Muscle layer of duodenum (tissue), 2 donors: ENCODE data around the gene DPF3.

Experiments used
- H3K27ac ChIP-seq: one replicate; pipeline ENCODE4 v1.7.0; 2013; ENCODE audit warnings: mild to moderate bottlenecking, low read length
- H3K27me3 ChIP-seq: one replicate; pipeline ENCODE4 v1.7.0; 2013; ENCODE audit warnings: low read depth, mild to moderate bottlenecking, control low read depth, low read length
- H3K36me3 ChIP-seq, 2 donors: one replicate each; pipeline ENCODE4 v1.7.0; 2013; ENCODE audit warnings: low read length in 2 of 2, control low read depth in 1 of 2, mild to moderate bottlenecking in 1 of 2; ENCODE audit not compliant: insufficient read depth in 2 of 2, control insufficient read depth in 1 of 2
- H3K4me1 ChIP-seq, 2 donors: one replicate each; pipeline ENCODE4 v1.7.0; 2013; ENCODE audit warnings: low read length in 2 of 2, mild to moderate bottlenecking in 2 of 2, control low read depth in 1 of 2, moderate library complexity in 1 of 2; ENCODE audit not compliant: insufficient read depth in 2 of 2, control insufficient read depth in 1 of 2
- H3K4me3 ChIP-seq, 2 donors: one replicate each; pipeline ENCODE4 v1.7.0; 2013; ENCODE audit warnings: low read length in 2 of 2, low read depth in 1 of 2, mild to moderate bottlenecking in 1 of 2
- H3K9me3 ChIP-seq, 2 donors: one replicate each; pipeline ENCODE4 v1.7.0; 2013; ENCODE audit warnings: low read length in 2 of 2, control low read depth in 1 of 2, mild to moderate bottlenecking in 1 of 2; ENCODE audit not compliant: control insufficient read depth in 1 of 2
- donor health status: healthy.

Gene DPF3

DNA sequence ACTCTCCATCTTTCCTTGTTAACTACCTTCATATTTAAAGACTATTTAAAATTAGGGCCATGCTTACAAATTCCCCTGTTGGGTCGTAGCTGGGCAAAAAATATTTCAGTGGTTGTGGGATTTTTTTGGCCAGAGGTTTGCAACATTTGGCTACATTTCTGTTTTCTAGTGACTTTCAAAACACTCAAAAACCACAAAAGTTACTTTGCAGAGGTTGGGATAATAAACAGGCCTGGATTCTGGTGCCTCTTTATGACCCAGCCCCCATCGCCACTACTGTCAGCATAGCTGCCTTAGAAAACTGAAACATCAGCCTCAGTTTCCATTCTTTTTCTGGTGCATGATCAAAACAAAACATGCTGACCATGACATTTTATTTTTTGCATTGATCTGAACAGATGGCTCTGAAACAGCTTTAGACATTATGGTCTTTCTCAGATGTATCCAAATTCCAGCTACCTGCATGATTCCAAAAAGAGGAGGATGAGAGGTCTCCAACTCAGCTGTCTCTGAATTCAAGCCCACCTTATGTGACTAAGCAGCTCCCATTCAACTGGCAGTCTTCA, 5.2 kb downstream of the DPF3 start:
- Histone ChIP-seq H3K36me3 (no peaks in the 10 kb centered on the region), H3K27me3 (peaks cover 5% of the 10 kb centered on the region), H3K4me3 (no peak overlapping the region), H3K4me1 (peaks cover 0 to 16% of the 10 kb centered on the region in 2 donors), H3K9me3 (no peaks in the 10 kb centered on the region), H3K27ac (no peak overlapping the region)

DNA sequence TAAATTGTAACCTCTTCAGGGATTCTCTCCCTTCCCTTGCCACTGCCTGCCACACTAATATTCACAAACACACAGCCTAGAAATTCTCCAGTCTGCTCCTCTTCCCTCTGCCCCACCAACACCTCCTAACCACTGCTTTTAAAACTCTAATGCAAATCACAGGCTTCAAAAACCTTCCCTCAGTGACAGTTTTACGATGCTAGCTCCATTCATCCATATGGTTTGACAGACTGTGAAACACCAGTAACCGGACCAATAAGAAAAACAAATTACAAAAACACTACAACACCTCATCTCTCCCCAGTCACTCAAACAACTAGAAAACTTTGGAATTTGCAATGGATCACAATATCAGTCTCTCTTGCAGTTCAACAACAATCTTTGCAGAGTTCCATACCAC, 5.7 kb downstream of the DPF3 start:
- Histone ChIP-seq H3K4me1 (peaks cover 0 to 16% of the 10 kb centered on the region in 2 donors), H3K27ac (no peak overlapping the region), H3K36me3 (no peaks in the 10 kb centered on the region), H3K4me3 (no peak overlapping the region), H3K9me3 (no peaks in the 10 kb centered on the region), H3K27me3 (peaks cover 5% of the 10 kb centered on the region)

DNA sequence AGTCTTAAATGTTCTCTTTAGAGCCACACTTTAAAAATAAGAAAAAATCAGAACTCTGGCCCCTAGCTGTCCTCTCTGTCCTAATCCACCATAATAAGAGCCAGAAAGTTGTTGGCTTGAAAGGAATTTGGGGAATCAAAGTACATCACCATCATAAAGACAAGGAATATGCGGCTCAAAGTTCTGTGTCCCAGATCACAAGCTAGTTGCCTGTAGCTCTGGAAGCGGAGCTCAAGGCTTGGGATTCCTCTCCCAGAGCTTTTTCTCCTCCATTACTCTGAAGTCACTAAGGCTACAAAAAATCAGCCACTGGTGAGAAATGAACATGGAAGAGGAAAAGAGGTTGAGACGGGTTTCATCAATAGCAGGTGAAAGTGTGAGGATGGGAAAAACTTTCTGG, 6.4 kb downstream of the DPF3 start:
- Histone ChIP-seq H3K9me3 (no peaks in the 10 kb centered on the region), H3K4me1 (peaks cover 0 to 14% of the 10 kb centered on the region in 2 donors), H3K27me3 (peaks cover 5% of the 10 kb centered on the region), H3K36me3 (no peaks in the 10 kb centered on the region), H3K4me3 (no peak overlapping the region), H3K27ac (no peak overlapping the region)

DNA sequence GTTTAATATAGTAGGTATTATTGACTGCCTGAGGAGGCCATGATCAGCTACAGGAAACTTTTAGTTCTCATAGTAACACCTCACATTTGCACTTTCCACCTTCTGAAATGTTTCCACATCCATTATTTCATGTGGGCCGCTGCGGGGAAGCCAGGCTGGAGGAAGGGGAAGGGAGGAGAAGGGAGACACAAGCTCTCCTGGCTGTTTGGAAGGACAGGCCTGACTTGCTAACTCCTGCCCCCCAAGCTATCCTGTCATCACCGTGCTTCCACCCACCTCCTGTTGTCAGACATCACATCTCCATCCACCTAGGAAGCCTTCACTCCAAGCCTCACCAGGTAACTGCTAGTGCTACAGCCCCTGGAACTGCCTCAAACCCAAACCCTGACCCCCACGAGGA, 9.5 kb downstream of the DPF3 start:
- Histone ChIP-seq H3K4me1 (no peaks in the 10 kb centered on the region), H3K27me3 (no peaks in the 10 kb centered on the region), H3K4me3 (no peak overlapping the region), H3K27ac (no peak overlapping the region), H3K9me3 (no peaks in the 10 kb centered on the region), H3K36me3 (no peaks in the 10 kb centered on the region)

DNA sequence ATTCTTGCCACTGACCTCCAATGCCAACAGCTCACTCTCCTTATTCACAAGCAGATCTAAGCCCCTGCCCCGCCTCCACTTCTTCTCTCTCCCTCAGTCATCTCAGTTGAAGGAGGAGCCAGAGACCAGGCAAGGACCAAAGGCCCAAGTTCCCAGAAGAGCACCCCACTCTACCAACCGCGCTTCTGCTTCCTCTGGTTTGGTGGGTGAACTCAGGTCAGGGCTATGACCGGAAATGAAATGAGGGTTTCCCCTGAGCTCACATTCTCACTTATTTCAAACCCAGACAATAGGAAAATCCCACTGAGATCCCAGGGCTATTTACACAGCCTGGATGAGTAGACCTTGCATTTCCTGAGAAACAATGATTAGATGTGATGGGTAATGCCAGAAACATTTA, 9.9 kb downstream of the DPF3 start:
- Histone ChIP-seq H3K9me3 (no peaks in the 10 kb centered on the region), H3K27me3 (no peaks in the 10 kb centered on the region), H3K36me3 (no peaks in the 10 kb centered on the region), H3K4me3 (no peak overlapping the region), H3K4me1 (no peaks in the 10 kb centered on the region), H3K27ac (no peak overlapping the region)

DNA sequence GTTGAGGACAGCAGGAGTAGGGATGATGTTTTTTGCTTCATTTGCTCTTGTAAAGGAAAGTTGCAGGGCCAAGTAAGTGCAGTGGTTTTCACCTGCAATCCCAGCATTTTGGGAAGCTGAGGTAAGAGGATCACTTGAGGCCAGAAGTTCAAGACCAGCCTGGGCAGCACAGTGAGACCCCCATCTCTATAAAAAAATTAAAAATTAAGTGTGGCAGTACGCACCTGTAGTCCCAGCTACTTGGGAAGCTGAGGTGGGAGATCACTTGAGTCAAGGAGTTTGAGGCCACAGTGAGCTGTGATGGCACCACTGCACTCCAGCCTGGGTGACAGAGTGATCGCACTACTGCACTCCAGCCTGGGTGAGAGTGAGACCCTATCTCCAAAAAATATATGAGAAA, 10.8 kb downstream of the DPF3 start:
- Histone ChIP-seq H3K36me3 (no peaks in the 10 kb centered on the region), H3K27me3 (no peaks in the 10 kb centered on the region), H3K4me1 (no peaks in the 10 kb centered on the region), H3K27ac (no peak overlapping the region), H3K9me3 (no peaks in the 10 kb centered on the region), H3K4me3 (no peak overlapping the region)

DNA sequence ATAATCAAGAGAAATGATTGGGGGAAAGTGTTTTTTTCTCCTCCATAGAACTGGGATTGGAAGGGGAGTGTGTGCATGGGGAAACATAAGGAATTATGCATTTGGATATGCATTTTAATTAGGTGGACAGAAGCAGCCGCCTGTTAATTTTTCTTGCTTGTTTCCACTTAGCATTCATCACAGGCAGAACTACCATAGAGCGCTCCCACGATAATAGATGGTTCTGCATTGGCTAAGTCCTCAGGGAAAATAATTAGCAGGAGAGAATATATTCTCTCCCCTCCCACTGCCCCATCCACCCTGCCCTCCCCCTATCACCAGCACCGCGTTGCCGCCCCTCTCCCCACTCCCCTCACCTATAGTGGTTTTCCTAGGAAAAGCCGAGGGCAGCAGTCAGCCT, 11.4 kb downstream of the DPF3 start:
- Histone ChIP-seq H3K27me3 (no peaks in the 10 kb centered on the region), H3K9me3 (no peaks in the 10 kb centered on the region), H3K36me3 (no peaks in the 10 kb centered on the region), H3K4me1 (no peaks in the 10 kb centered on the region), H3K4me3 (no peak overlapping the region), H3K27ac (no peak overlapping the region)

DNA sequence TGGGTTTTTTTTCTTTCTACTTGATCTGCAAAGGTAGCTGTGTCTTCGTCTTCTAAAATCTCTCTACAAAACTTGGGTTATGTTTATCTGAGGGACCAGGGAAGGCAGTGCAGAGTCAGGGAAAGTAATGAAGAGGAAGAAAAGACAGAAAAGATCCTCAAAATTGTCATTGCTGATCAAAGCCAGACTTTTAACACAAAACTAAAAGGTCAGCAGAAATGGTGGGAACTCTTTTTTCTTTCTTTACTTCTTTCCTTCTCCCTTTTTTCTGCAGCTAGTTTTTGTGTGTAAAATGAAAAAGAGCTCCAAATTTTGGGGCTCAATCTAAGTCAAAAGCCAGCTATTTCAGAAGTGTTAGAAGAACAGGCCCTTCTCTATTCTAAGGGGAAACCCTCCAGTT, 11.9 kb downstream of the DPF3 start:
- Histone ChIP-seq H3K4me3 (no peak overlapping the region), H3K4me1 (no peaks in the 10 kb centered on the region), H3K9me3 (no peaks in the 10 kb centered on the region), H3K36me3 (no peaks in the 10 kb centered on the region), H3K27me3 (no peaks in the 10 kb centered on the region), H3K27ac (no peak overlapping the region)

DNA sequence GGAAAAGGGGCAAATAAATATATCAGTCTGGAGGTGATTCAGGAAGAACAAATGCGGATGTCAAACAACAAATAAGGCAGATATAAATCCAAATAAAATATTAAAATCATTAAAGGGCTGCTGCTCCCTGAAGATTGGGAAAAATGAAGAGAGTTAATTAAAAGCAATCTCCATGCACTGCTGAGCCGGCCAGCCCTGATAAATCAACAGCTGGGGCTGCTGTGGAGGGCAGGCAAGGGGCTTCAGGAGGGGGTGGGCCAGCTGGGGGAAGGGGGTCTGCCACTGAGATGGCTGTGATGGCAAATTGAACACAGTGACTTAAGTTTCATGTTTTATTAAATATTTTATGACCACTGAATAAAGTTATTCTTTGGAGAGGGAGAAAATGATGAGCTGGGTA, 12.4 kb downstream of the DPF3 start:
- no peaks in the 10 kb centered on the region for H3K9me3 ChIP-seq
- H3K4me1 ChIP-seq = no peaks in the 10 kb centered on the region
- no peaks in the 10 kb centered on the region for H3K27me3 ChIP-seq
- H3K36me3 ChIP-seq = no peaks in the 10 kb centered on the region
- no peak overlapping the region for H3K4me3 ChIP-seq
- H3K27ac ChIP-seq = no peak overlapping the region

DNA sequence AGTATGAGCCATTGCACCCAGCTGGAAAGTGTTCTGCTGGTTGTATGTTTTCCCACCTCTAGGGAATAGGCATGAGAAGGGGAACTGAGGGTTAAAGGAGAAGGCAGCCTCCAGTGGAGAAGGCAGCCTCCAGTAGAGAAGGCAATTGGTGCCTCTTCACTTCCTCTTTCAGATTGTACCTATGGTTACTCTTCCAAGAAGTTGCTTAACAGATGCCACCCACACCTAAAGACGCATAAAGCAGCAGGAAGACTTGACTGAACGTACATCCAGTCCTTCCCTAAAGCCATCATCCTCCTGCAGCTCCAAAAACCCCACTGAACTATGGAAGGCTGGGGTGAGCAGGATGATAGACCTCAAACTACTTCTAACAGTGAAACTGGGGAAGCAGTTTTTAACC, 13.1 kb downstream of the DPF3 start:
- no peaks in the 10 kb centered on the region for H3K9me3 ChIP-seq
- H3K27me3 ChIP-seq = no peaks in the 10 kb centered on the region
- H3K4me1 ChIP-seq = no peaks in the 10 kb centered on the region
- H3K36me3 ChIP-seq = no peaks in the 10 kb centered on the region
- no peak overlapping the region for H3K4me3 ChIP-seq
- H3K27ac ChIP-seq = no peak overlapping the region

DNA sequence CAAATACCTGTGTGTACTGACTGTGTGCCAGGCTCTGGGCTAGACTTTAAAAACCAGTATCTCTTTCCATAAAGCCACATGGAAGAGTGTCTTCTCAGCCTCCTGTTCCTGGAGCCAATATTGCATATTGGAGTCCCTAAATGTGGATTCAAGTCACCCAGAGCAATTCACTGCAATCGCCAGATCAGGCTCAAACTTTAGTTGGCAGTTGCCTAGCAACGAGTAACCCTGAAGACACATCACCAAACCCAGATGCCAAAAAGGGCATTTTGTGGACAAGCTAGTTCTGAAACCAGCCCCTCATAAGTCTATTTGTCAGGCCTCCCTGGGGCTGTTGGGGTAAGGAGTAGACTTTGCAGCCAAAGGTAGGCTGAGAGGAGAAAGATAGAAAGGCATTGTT, 13.7 kb downstream of the DPF3 start:
- Histone ChIP-seq H3K36me3 (no peaks in the 10 kb centered on the region), H3K27ac (no peak overlapping the region), H3K4me3 (no peak overlapping the region), H3K27me3 (no peaks in the 10 kb centered on the region), H3K9me3 (no peaks in the 10 kb centered on the region), H3K4me1 (peaks cover 0 to 2% of the 10 kb centered on the region in 2 donors)

DNA sequence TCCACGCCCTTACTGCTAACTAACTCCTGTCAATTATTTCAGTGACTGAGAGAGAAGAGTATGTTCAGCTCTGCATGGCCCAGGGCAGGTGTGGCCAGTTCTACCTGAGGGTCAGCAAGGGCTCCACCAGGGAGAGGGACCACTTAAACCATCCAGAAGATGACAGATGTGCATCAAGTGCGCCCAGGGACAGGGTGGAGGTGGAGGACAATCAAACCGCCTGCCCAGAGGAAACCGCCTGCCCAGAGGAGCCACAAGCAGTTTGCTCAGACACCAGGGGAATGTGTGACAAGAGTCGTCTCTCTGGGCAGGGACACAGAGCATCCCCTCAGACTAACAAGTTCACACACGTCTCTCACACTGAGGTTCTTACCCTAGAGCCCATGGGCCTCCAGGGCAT, 14.5 kb downstream of the DPF3 start:
- peaks cover 0 to 2% of the 10 kb centered on the region in 2 donors for H3K4me1 ChIP-seq

More for the DNA sequence above, 14.5 kb downstream of the DPF3 start:
- no peaks in the 10 kb centered on the region for H3K36me3 ChIP-seq
- H3K27ac ChIP-seq = no peak overlapping the region
- no peaks in the 10 kb centered on the region for H3K9me3 ChIP-seq
- no peaks in the 10 kb centered on the region for H3K27me3 ChIP-seq
- no peak overlapping the region for H3K4me3 ChIP-seq
